ENCODE results near the gene PDE5A. TPM values are rescaled to one million over a fixed set of nuclear protein-coding genes. Genes with fewer than 3 reads are reported as not detected.

Gene PDE5A
- polyA plus RNA-seq, 1 donor (not counting 4 experiments of a cell fraction or from before 2014, with no cell fraction given) = 3.6 TPM

- no peak for DNase-seq (ENCODE audit: low read depth, low spot score)
- H3K27me3 ChIP-seq (ENCODE audit: control insufficient read depth, extremely low read depth, insufficient read depth, low read length) = no peaks in the 10 kb centered on the region
- H3K4me3 ChIP-seq (ENCODE audit: control insufficient read depth in 2 of 3, extremely low read depth in 1 of 3, insufficient read depth in 2 of 3, low read depth in 1 of 3, low read length in 3 of 3) = no peak overlapping the region
- H3K9me3 ChIP-seq (ENCODE audit: control insufficient read depth, low read depth, low read length) = no peaks in the 10 kb centered on the region
- H3K36me3 ChIP-seq (ENCODE audit: control insufficient read depth in 2 of 2, extremely low read depth in 1 of 2, insufficient read depth in 2 of 2, low read length in 2 of 2) = no peaks in the 10 kb centered on the region
- no peak overlapping the region for H3K9ac ChIP-seq (ENCODE audit: control insufficient read depth, extremely low read depth, insufficient read depth, low read length)
- dilution Hi-C loops (cut with MboI; ENCODE audit: extremely low pct_ligation_motif_present, low sequenced_read_pairs) = no loop called here
- H2AFZ ChIP-seq (ENCODE audit: control insufficient read depth, low read length) = no peak overlapping the region
- H3K4me1 ChIP-seq (ENCODE audit: control insufficient read depth, extremely low read depth, insufficient read depth, low read length) = no peaks in the 10 kb centered on the region
- no peaks in the 10 kb centered on the region for H3K9me1 ChIP-seq (ENCODE audit: control insufficient read depth, extremely low read depth, insufficient read depth, low read length)
- TF ChIP-seq EZH2 (IDR thresholded peaks at IDR 0.05; ENCODE audit: low read length) = no peak
- no peak for TF ChIP-seq CTCF (optimal IDR thresholded peaks at IDR 0.05 in 1 of 3, IDR thresholded peaks at IDR 0.05 in 1 of 3, conservative IDR thresholded peaks at IDR 0.05 in 1 of 3; ENCODE audit: extremely low read depth in 1 of 3, insufficient read depth in 2 of 3, low read length in 3 of 3)
- H3K4me2 ChIP-seq (ENCODE audit: control insufficient read depth, extremely low read depth, insufficient read depth, low read depth, low read length) = no peak overlapping the region
- H3K27ac ChIP-seq (ENCODE audit: control insufficient read depth, insufficient read depth, low read length) = no peak overlapping the region
- H4K20me1 ChIP-seq (ENCODE audit: control insufficient read depth, extremely low read depth, insufficient read depth, low read length) = no peaks in the 10 kb centered on the region
- no peak for FAIRE-seq
- no peaks in the 10 kb centered on the region for H3K79me2 ChIP-seq (ENCODE audit: control insufficient read depth, insufficient read depth, low read length)
Observed at GRCh38 chr4:119667802-119668201, 39.2 kb upstream of the PDE5A start.

- H3K27ac ChIP-seq (ENCODE audit: control insufficient read depth, insufficient read depth, low read length) = no peak overlapping the region
- H3K4me2 ChIP-seq (ENCODE audit: control insufficient read depth, extremely low read depth, insufficient read depth, low read depth, low read length) = no peak overlapping the region
- no peaks in the 10 kb centered on the region for H3K79me2 ChIP-seq (ENCODE audit: control insufficient read depth, insufficient read depth, low read length)
- FAIRE-seq (no peak), DNase-seq (ENCODE audit: low read depth, low spot score) (no peak)
- H4K20me1 ChIP-seq (ENCODE audit: control insufficient read depth, extremely low read depth, insufficient read depth, low read length) = no peaks in the 10 kb centered on the region
- no peaks in the 10 kb centered on the region for H3K9me3 ChIP-seq (ENCODE audit: control insufficient read depth, low read depth, low read length)
- no peaks in the 10 kb centered on the region for H3K27me3 ChIP-seq (ENCODE audit: control insufficient read depth, extremely low read depth, insufficient read depth, low read length)
- no peaks in the 10 kb centered on the region for H3K9me1 ChIP-seq (ENCODE audit: control insufficient read depth, extremely low read depth, insufficient read depth, low read length)
- no peaks in the 10 kb centered on the region for H3K4me1 ChIP-seq (ENCODE audit: control insufficient read depth, extremely low read depth, insufficient read depth, low read length)
- no peaks in the 10 kb centered on the region for H3K36me3 ChIP-seq (ENCODE audit: control insufficient read depth in 2 of 2, extremely low read depth in 1 of 2, insufficient read depth in 2 of 2, low read length in 2 of 2)
- dilution Hi-C loops (cut with MboI; ENCODE audit: extremely low pct_ligation_motif_present, low sequenced_read_pairs) = no loop called here
- no peak overlapping the region for H2AFZ ChIP-seq (ENCODE audit: control insufficient read depth, low read length)
- H3K4me3 ChIP-seq (ENCODE audit: control insufficient read depth in 2 of 3, extremely low read depth in 1 of 3, insufficient read depth in 2 of 3, low read depth in 1 of 3, low read length in 3 of 3) = no peak overlapping the region
- no peak overlapping the region for H3K9ac ChIP-seq (ENCODE audit: control insufficient read depth, extremely low read depth, insufficient read depth, low read length)
- TF ChIP-seq CTCF (optimal IDR thresholded peaks at IDR 0.05 in 1 of 3, IDR thresholded peaks at IDR 0.05 in 1 of 3, conservative IDR thresholded peaks at IDR 0.05 in 1 of 3; ENCODE audit: extremely low read depth in 1 of 3, insufficient read depth in 2 of 3, low read length in 3 of 3) (no peak), EZH2 (IDR thresholded peaks at IDR 0.05; ENCODE audit: low read length) (no peak)
Observed at GRCh38 chr4:119666653-119667091, 38.1 kb upstream of the PDE5A start.

Data from keratinocyte (primary cell).